Activated gamma-delta T cell treated with anti-CD3 and anti-CD28 coated beads, Interleukin-2, amount 50 U/mL, for 16 hours (primary cell): ENCODE measurements around the gene OPTC.
"Not testable (repeated sequence)": the region's sequence is repeated elsewhere in the genome, so short reads cannot be mapped to it uniquely, and the experiment has no call there.

Source experiments
- DNase-seq: peaks from one replicate; pipeline ENCODE4 v3.0.0-alpha.2; 2020; ENCODE audit warnings: low read depth

OPTC gene

DNA sequence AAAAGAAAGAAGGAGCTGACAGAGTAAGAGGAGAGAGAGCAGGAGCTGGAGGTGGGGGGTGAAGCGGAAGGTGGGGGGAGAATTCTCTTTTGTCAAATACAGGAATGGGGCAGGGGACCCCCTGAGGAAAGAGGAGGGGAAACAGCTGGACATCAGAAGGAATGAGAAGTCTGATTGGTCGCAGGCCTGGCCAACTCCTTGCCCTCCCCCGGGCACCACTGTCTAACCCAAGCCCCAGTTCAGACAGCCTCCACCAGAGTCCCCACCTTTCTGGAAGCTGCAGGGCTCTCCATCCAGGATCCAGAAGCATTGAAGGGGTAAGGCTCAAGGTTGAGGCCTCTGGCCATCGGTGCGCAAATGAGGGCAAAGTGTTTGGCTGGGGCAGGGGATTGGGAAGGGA, at the start of gene OPTC:
Gene OPTC, plus strand, starts transcription at position 253 of the 400 bp plus-strand sequence. CDS start 1,853 bp downstream, outside the sequence.
- DNase-seq: no peak

DNA sequence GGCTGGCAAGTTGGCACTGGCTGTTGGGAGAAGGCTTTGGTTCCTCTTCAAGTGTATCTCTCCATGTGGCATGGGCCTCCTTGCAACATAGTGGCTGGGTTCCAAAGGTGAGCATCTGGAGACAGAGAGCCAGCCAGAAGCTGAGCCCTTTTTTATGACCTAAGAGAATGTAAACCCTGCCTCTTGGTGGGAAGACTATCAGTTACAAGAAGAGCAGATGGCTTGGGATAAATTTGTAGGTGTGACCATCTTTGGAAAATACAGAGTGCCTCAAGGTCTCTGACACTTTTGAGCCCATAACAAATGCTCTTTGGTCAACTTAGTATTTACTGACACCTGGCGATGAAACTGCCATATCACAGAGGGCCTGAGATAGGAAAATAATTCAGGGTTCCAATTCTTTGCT, 49.8 kb upstream of the OPTC start:
- DNase-seq: no peak

- DNase-seq: no peak
Observed at GRCh38 chr1:203447151-203447550, 46.8 kb upstream of the OPTC start.

DNA sequence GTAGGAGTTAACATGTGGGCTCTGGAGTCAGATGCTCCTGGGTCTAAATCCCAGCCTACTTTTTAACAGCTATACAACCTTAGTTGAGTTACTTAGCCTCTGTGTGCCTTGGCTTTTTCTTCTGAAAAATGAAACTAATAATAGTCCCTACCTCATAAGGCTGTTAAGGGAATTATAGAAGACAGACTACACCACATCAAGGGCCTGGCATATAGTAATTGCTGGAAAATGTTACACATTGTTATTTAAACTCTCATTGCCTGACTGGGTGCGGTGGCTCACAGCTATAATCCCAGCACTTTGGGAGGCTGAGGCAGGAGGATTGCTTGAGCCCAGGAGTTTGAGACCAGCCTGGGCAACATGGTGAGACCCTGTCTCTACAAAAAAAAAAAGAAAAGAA, 46.4 kb upstream of the OPTC start:
- DNase-seq: not testable (repeated sequence)

- no peak for DNase-seq
Observed at GRCh38 chr1:203448521-203449061, 45.4 kb upstream of the OPTC start.

DNA sequence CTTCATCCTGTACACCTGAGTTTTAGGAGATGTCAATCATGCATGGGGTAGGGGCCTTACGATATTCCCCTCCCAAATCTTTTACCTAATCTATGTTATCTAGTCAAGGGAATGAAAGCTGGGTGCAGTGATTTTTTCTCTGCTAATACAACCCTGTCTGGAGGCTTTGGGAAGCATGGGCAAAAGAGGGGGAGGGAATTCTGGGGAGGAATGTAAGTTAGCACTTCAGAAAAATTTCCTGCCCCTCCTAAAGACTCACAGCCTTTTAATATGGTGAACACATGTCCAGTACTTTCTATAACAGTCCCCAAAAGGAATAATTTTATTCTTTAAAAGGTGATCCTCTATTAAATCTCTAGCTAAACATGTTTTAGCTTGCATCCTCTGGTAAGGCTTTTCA, 44.0 kb upstream of the OPTC start:
- DNase-seq: no peak

GRCh38 chr1:203450479-203451149, 43.3 kb upstream of the OPTC start:
- DNase-seq: no peak

DNA sequence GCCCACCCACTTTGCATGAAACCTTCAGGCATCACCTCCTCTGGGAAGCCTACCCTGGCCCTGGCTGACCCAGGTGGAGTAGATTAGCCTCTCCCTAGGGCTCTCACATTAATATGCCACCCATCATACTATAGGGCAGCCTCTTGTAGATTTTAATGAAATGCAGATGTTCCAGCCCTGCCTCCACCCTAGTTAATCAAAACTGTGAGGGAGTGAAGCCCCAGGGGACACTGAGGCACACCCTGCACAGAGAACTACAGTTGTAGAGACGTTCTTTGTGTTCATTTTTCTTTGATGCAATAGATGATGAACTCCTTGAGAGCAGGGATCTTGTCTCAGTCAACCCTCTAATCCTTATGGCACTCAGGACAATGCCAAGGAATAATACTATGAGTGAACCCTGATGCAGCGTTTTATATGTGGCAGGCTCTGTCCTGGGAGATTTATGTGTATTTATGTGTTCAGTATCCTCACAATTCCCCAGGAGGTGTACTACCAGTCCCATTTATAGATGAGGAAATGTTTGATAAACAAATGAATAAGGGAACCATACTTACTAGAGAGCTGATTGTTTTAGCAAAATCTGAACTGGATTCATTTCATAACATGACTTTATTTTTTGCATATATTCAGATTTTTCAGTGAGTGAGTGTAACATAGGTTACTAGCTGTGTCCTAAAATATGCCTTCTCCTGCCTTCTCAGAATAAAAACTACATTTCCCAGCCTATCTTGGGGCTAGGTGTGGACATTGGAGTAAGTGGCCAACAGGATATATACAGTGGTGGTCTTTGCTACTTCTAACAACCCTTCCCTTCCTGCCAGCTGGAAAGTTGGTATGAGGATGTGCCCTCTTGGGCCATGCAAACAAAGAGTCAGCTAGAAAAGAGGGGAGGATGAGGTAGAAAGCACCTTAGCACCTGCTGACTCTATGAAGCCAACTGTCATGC, 41.8 kb upstream of the OPTC start:
- no peak for DNase-seq

GRCh38 chr1:203453016-203453415, 40.9 kb upstream of the OPTC start:
- no peak for DNase-seq

GRCh38 chr1:203453616-203454015, 40.3 kb upstream of the OPTC start:
- DNase-seq: no peak

DNA sequence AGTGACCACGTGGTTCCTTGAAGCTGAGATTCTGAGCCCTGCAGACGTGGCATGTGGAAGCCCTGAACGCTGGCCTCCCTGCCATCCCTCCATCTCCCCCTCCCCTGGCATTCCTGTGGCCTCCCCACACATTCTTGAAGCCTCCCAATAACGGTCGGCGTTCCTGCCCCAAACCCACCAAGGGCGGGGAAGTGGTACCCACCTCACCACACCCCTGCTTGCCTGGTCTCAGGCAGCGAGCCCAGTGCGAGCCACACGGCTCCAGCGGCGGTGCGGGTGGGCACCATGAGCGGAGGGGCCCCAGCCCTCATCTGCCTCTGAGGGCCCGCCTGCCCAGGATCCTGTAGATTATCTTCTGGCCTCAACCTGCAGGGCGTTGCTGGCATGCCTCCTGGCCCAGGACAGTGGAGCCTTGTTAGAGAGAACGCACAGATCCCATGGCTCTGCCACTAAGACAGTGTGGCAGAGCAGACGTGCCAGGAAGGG, 38.9 kb upstream of the OPTC start:
- no peak for DNase-seq

DNA sequence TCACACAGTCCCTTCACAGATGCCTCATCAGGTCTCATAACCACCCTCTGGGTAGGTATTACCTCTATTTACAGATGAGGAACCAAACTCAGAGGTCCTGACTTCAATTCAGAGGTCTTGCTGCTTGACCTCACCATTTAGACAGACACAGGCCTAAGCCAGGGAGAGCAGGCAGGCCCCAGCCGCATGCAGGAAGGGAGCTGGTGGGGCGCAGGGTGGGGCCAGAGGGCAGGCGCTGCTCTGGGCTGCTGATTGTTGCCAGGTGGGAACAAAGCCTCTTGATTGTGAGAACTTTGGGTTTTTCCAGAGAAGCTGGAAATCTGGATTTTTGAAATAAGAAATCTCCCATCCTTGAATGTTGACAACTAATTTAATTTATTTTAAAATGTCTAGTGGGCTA, 38.2 kb upstream of the OPTC start:
- DNase-seq: no peak

DNA sequence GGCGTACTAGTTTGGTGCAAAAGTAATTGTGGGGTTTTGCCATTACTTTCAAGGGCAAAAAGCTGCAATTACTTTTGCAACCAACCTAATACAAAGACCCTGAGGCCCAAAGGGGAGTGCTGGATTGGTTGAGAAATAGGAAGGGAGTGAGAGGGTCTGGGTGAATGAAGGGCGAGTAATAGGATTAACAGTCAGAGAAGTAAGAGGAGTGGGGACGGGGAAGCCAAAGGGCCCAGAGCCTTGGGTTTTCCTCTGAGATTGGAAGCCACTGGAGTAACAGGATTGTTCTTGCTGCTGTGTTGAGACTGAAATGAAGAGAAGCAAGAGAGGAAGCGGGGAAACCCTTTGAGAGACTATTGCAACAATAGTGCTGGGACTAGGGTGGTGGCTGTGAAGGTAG, 37.4 kb upstream of the OPTC start:
- DNase-seq: no peak

DNA sequence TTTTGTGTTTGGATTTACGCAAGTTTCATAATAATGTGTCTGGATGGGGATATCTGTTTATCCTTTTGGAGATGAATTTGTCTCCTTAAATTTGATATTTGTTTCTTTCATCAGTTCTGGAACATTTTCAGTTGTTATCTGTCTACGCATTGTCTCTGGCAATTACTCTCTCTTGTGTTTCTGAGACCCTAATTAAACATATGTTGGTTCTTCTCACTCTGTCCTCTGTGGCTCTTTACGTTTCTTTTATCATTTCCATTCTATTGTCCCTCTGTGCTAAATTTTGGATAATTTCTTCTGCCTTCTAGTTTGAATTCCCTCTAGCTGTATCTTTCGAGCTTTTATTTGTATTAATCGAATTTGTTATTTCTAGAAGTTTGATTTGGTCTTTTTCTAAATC, 35.9 kb upstream of the OPTC start:
- DNase-seq: no peak

- DNase-seq: no peak
Observed at GRCh38 chr1:203459671-203460201, 34.2 kb upstream of the OPTC start.

GRCh38 chr1:203461717-203462116, 32.2 kb upstream of the OPTC start:
- DNase-seq: no peak

- DNase-seq: no peak
Observed at GRCh38 chr1:203462143-203462542, 31.8 kb upstream of the OPTC start.

GRCh38 chr1:203462878-203463277, 31.1 kb upstream of the OPTC start:
- DNase-seq: no peak

GRCh38 chr1:203463469-203464062, 30.4 kb upstream of the OPTC start:
- no peak for DNase-seq

DNA sequence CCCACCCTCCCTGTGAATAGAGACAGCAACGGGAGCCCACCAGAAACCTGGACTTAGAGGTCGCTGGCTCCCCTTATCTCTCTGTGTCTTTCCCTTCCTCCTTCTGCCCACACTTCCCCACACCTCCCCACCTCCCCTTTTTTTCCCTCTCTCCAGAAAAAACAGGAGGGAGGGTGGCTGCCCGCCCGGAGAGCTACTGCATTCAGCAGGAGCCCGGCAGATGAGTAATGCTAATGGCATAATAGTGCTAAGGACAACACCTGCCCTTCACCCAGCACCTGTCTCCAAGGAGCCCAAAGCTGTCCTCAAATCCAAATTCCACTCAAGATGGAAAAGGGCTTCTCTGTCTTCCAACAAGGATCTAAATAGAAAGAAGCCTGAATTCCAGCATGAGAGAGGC, 29.7 kb upstream of the OPTC start:
- no peak for DNase-seq

DNA sequence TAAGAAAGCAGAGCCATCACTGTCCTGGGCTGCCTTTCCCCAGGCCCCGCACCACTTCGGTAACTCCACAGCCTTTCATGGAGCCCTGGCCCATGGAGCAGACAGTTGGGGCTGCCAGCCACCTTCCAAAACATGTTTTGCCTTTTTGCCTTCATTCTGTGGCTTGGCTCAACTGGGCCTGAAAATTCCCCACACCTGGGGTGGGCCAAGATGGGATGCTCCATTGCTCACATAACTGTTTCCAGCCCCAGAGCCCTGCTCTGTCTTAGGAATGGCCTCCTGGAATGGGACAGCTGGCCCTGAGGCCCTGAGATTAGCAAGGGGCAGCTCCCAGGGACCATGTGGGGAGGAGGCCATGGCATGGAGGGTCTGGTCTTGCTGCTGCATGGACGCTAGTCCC, 29.2 kb upstream of the OPTC start:
- no peak for DNase-seq

DNA sequence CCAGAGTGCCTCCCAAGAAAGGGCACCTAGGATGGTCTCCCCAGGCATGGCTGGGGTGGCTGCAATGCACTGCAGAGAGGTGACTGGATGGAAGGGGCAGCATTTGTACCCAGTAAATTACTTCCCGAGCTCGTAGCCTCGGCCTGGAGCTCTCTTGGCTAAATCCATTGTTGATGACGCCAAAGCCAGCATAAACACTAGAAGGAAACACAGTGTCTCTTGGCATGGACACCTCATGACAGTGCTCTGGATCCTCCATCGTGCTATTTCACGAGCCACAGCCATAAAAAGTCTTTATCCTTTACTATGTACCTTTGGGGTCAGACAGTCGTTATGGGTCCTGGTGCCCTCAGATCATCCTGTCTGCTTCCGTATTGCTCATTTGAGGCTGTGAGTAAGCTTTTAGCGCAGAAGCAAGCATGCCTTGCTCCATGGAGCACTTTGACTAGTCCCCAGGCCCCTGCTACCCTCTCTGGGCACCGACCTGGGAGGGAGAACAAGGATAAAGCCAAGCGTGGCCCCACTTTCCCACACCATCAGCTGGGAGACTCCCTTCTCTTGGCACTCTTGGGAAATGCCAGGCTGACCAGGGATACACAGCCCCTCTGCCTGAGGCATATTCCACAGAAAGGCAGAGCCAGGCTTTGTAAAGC, 28.7 kb upstream of the OPTC start:
- DNase-seq: no peak
